PC-3 (cell line): Measurements from ENCODE around the gene B4GALNT3. TPM values are rescaled to one million over a fixed set of nuclear protein-coding genes. Genes with fewer than 3 reads are reported as not detected.
A peak's percentile ranks its signal among the peaks of the same experiment; 100 is the strongest.

ENCODE experiments used
- ATAC-seq: fragments of 200-7000 bp; cut with Tn5 transposase; 2 replicates; pipeline ENCODE4 v1.9.1; 2020; ENCODE audit warnings: mild to moderate bottlenecking, moderate library complexity
- BruUV-seq: library from RNA; stranded (reverse); fragments of 400-500 nt; replicated peaks from 2 replicates; lab custom pipeline; 2021; lab: Mats Ljungman, UMichigan
- CTCF ChIA-PET: fragments of 300-600 bp; sonication (Branson Sonifier 250); formaldehyde crosslinking; loops from one replicate; lab custom pipeline; 2022; ENCODE audit warnings: antibody characterized with exemption; lab: Charles Lee
- POLR2A ChIA-PET: fragments of 300-600 bp; sonication (Branson Sonifier 250); formaldehyde crosslinking; loops from one replicate; lab custom pipeline; 2022; ENCODE audit warnings: antibody characterized with exemption; ENCODE audit not compliant: unreplicated experiment; lab: Charles Lee
- DNase-seq: peaks from one replicate; pipeline ENCODE4 v3.0.0-alpha.2; 2015
- H2AFZ ChIP-seq: fragments of 300-600 bp; sonication (generic); 2 replicates; pipeline ENCODE4 v1.6.0; 2016; ENCODE audit warnings: antibody characterized with exemption, low read length
- H3F3A ChIP-seq: fragments of 300-600 bp; sonication (generic); one replicate; pipeline ENCODE4 v1.6.0; 2017; ENCODE audit warnings: antibody characterized with exemption, low read length, control low read depth, mild to moderate bottlenecking; ENCODE audit not compliant: unreplicated experiment
- H3K27ac ChIP-seq: fragments of 300-600 bp; sonication (generic); 2 replicates; pipeline ENCODE4 v1.5.1; 2016; ENCODE audit warnings: mild to moderate bottlenecking, low read length
- H3K27me3 ChIP-seq: fragments of 300-600 bp; sonication (generic); 2 replicates; pipeline ENCODE4 v1.6.1; 2016; ENCODE audit warnings: low read length, mixed read lengths
- H3K36me3 ChIP-seq: fragments of 300-600 bp; sonication (generic); 2 replicates; pipeline ENCODE4 v1.6.1; 2016; ENCODE audit warnings: low read depth, mixed run types, low read length, mixed read lengths
- H3K4me1 ChIP-seq: fragments of 300-600 bp; sonication (generic); 2 replicates; pipeline ENCODE4 v1.5.1; 2016; ENCODE audit warnings: low read length; ENCODE audit not compliant: insufficient read depth
- H3K4me2 ChIP-seq: fragments of 300-600 bp; sonication (generic); 2 replicates; pipeline ENCODE4 v1.6.0; 2016; ENCODE audit warnings: low read length
- H3K4me3 ChIP-seq: fragments of 300-600 bp; sonication (generic); 2 replicates; pipeline ENCODE4 v1.5.1; 2016; ENCODE audit warnings: mild to moderate bottlenecking, low read length, mixed read lengths
- H3K79me2 ChIP-seq: fragments of 300-600 bp; sonication (generic); 2 replicates; pipeline ENCODE4 v1.6.1; 2017; ENCODE audit warnings: low read length, mixed read lengths
- H3K9ac ChIP-seq: fragments of 300-600 bp; sonication (generic); 2 replicates; pipeline ENCODE4 v1.6.0; 2016; ENCODE audit warnings: mild to moderate bottlenecking, low read length
- H3K9me2 ChIP-seq: fragments of 300-600 bp; sonication (generic); replicated peaks from 2 replicates; pipeline ENCODE4 v1.6.1; 2016; ENCODE audit warnings: mixed run types, low read length, mixed read lengths
- H3K9me3 ChIP-seq: fragments of 300-600 bp; sonication (generic); 2 replicates; pipeline ENCODE4 v1.6.1; 2016; ENCODE audit warnings: low read length, mixed read lengths
- H4K20me1 ChIP-seq: fragments of 300-600 bp; sonication (generic); 2 replicates; pipeline ENCODE4 v1.6.1; 2016; ENCODE audit warnings: low read length, mixed read lengths
- EZH2 ChIP-seq: fragments of 300-600 bp; sonication (generic); IDR thresholded peaks from one replicate; pipeline ENCODE4 v1.6.1; 2017; ENCODE audit warnings: antibody characterized with exemption, mild to moderate bottlenecking, low read length; ENCODE audit not compliant: unreplicated experiment
- EZH2phosphoT487 ChIP-seq: fragments of 300-600 bp; sonication (generic); IDR thresholded peaks from 2 replicates; pipeline ENCODE4 v1.6.1; 2018; ENCODE audit warnings: mild to moderate bottlenecking, antibody characterized with exemption, low read length, borderline replicate concordance
- intact Hi-C: fragments of 100-400 bp; cut with micrococcal nuclease; formaldehyde crosslinking; loops from 2 replicates; pipeline ENCODE4 v1.9.0; 2023
- total RNA-seq: library from RNA; depleted of rRNA; stranded (reverse); fragments of >200 nt; gene quantifications from 2 replicates; pipeline ENCODE4 v1.2.3, GENCODE V29; 2014
- TF ChIP-seq, protein P1 (sequence below): fragments of 300-600 bp; sonication (generic); conservative IDR thresholded peaks from 2 replicates; pipeline ENCODE4 v1.5.1; 2017; ENCODE audit warnings: antibody characterized with exemption, low read depth, mild to moderate bottlenecking, low read length

Gene B4GALNT3
- total RNA-seq, 1 experiment from 2014 or later, result 3.7 TPM

DNA sequence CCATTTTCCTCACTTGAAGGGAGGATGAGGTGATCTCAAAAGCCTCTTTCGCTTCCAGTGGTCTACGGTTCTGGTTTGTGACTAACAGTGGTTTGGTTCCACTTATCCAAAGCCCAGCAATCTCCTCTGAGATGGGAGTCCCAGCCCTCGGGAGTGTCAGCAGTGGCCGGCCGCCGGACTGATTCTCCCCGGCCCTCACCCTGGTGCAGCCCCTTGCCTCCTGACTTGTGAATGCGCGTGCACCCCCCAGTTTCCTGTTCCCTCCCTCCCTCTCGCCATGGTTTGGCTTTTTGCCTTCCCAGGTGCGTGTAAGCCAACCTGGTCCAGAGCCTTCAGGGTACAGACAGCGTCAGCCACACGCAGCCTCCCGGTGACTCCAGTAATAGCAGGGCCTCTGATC lies 74.5 kb downstream of the B4GALNT3 start:
- Histone ChIP-seq H3K9ac (no peak overlapping the region), H3K4me1 (peaks cover 31% of the 10 kb centered on the region), H3K9me3 (no peaks in the 10 kb centered on the region), H3K4me2 (no peak overlapping the region), H3K27ac (no peak overlapping the region), H3F3A (no peaks in the 10 kb centered on the region), H4K20me1 (no peaks in the 10 kb centered on the region), H3K27me3 (no peaks in the 10 kb centered on the region), H3K9me2 (no peaks in the 10 kb centered on the region), H3K79me2 (no peaks in the 10 kb centered on the region), H3K36me3 (no peaks in the 10 kb centered on the region), H2AFZ (no peak overlapping the region), H3K4me3 (no peak overlapping the region)
- DNase-seq, result no peak
- POLR2A ChIA-PET, result no interaction called here
- no peak for ATAC-seq
- CTCF ChIA-PET, result no interaction called here
- TF ChIP-seq, protein P1, sequence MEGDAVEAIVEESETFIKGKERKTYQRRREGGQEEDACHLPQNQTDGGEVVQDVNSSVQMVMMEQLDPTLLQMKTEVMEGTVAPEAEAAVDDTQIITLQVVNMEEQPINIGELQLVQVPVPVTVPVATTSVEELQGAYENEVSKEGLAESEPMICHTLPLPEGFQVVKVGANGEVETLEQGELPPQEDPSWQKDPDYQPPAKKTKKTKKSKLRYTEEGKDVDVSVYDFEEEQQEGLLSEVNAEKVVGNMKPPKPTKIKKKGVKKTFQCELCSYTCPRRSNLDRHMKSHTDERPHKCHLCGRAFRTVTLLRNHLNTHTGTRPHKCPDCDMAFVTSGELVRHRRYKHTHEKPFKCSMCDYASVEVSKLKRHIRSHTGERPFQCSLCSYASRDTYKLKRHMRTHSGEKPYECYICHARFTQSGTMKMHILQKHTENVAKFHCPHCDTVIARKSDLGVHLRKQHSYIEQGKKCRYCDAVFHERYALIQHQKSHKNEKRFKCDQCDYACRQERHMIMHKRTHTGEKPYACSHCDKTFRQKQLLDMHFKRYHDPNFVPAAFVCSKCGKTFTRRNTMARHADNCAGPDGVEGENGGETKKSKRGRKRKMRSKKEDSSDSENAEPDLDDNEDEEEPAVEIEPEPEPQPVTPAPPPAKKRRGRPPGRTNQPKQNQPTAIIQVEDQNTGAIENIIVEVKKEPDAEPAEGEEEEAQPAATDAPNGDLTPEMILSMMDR, result no peak
- TF ChIP-seq EZH2, result no peak
- TF ChIP-seq EZH2phosphoT487, result no peak
- intact Hi-C loops, result no loop called here
- no TSS peak for BruUV-seq

DNA sequence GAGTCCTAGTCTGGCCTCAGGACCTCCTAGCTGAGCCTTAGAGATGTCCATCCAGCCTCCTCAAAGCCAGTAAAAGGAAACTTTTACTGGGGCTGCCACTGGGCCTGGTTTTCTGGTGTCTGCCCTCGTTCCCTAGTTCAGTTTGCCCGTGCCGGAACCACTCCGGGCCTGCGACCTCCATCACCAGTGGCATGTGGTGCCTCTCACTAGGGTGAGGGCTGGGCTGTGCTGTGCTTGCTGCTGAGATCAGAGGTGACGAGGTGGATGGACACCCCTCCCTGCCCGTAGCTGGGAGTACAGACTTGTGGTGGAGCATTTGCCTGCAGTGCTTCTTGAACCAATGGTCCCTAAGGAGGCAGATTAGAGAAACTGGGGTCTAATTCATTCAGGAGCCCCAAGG lies 75.7 kb downstream of the B4GALNT3 start:
- no peak for DNase-seq
- TF ChIP-seq EZH2 (no peak), EZH2phosphoT487 (no peak)
- TF ChIP-seq, protein P1, result no peak
- Histone ChIP-seq H3K4me3 (no peak overlapping the region), H3K27ac (no peak overlapping the region), H3K9ac (no peak overlapping the region), H3K4me1 (peaks cover 32% of the 10 kb centered on the region), H3K79me2 (no peaks in the 10 kb centered on the region), H3K9me3 (no peaks in the 10 kb centered on the region), H2AFZ (no peak overlapping the region), H4K20me1 (no peaks in the 10 kb centered on the region), H3K4me2 (no peak overlapping the region), H3K9me2 (no peaks in the 10 kb centered on the region), H3F3A (no peaks in the 10 kb centered on the region), H3K27me3 (no peaks in the 10 kb centered on the region), H3K36me3 (no peaks in the 10 kb centered on the region)
- BruUV-seq, result no TSS peak
- ChIA-PET POLR2A (no interaction called here), CTCF (no interaction called here)
- ATAC-seq, result no peak
- intact Hi-C loops, result loop anchor here (5.0 kb wide), 1 partner anchor 73 kb away; no protein-coding TSS in a partner anchor

DNA sequence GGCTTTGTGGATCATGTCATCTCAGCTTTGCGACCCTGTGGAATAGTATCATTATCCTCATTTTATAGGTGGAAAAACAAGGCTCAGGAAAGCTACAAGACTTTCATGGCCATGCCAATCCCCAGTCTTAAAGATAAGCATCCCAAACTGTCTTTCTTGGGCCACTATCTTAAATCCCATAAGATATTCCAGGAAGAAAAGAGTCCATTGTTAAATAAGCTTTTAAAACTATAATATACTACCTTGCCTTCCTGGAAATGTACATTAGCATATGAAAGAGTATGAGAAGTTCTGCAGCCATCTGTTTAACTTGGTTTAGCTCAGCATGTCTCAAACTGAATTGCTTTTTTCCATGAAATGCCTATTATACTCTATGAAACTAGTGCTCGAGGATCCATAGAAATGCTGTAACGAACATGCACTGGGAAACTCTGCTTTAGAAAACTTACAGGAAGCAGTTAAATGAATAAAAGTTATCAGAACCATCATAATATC lies 77.1 kb downstream of the B4GALNT3 start:
- H3K9me3 ChIP-seq, result no peaks in the 10 kb centered on the region
- CTCF ChIA-PET, result no interaction called here
- H4K20me1 ChIP-seq, result no peaks in the 10 kb centered on the region
- no peaks in the 10 kb centered on the region for H3K36me3 ChIP-seq
- H3K79me2 ChIP-seq, result no peaks in the 10 kb centered on the region
- ATAC-seq, result no peak
- H3K9me2 ChIP-seq, result no peaks in the 10 kb centered on the region
- TF ChIP-seq, protein P1, result no peak
- no peak for TF ChIP-seq EZH2
- no peak for TF ChIP-seq EZH2phosphoT487
- intact Hi-C loops, result loop anchor here (5.0 kb wide), 1 partner anchor 74 kb away; no protein-coding TSS in a partner anchor
- H3K27me3 ChIP-seq, result no peaks in the 10 kb centered on the region
- no peak for DNase-seq
- H2AFZ ChIP-seq, result no peak overlapping the region
- H3K4me3 ChIP-seq, result no peak overlapping the region
- H3K4me2 ChIP-seq, result no peak overlapping the region
- peak overlapping the region; percentile 59 for H3K27ac ChIP-seq
- no TSS peak for BruUV-seq
- peaks cover 36% of the 10 kb centered on the region for H3K4me1 ChIP-seq
- H3F3A ChIP-seq, result no peaks in the 10 kb centered on the region
- POLR2A ChIA-PET, result no interaction called here
- H3K9ac ChIP-seq, result peak overlapping the region; percentile 17; the same call in 1 of the 2 replicates
